HG02759 (cell line): ENCODE measurements around the gene NELFA.

Source experiments
- ATAC-seq: cut with Tn5 transposase; IDR thresholded peaks from one replicate; pipeline ENCODE4 v1.9.1; 2021; ENCODE audit warnings: mild to moderate bottlenecking, moderate library complexity; ENCODE audit not compliant: unreplicated experiment

NELFA gene

GRCh38 chr4:1968686-1969295, 40.0 kb downstream of the NELFA start:
- ATAC-seq = no peak

GRCh38 chr4:1967512-1968149, 41.1 kb downstream of the NELFA start:
- ATAC-seq = no peak

GRCh38 chr4:1964971-1965370, 43.8 kb downstream of the NELFA start:
- no peak for ATAC-seq

- ATAC-seq = no peak
Measured at GRCh38 chr4:1964443-1964842, 44.3 kb downstream of the NELFA start.

GRCh38 chr4:1962980-1963379, 45.8 kb downstream of the NELFA start:
- ATAC-seq = no peak

- no peak for ATAC-seq
Measured at GRCh38 chr4:1961563-1961962, 47.2 kb downstream of the NELFA start.

- no peak for ATAC-seq
Measured at GRCh38 chr4:1961038-1961437, 47.7 kb downstream of the NELFA start.

- no peak for ATAC-seq
Measured at GRCh38 chr4:1960170-1960825, 48.5 kb downstream of the NELFA start.

- no peak for ATAC-seq
Measured at GRCh38 chr4:1959104-1959384, 49.7 kb downstream of the NELFA start.

GRCh38 chr4:1958276-1959103, 50.3 kb downstream of the NELFA start:
- ATAC-seq = no peak

GRCh38 chr4:1956631-1957030, 52.1 kb downstream of the NELFA start:
- ATAC-seq = no peak

- ATAC-seq = no peak
Measured at GRCh38 chr4:1953335-1953734, 55.4 kb downstream of the NELFA start.

GRCh38 chr4:1952719-1953118, 56.1 kb downstream of the NELFA start:
- ATAC-seq = no peak

- ATAC-seq = no peak
Measured at GRCh38 chr4:1952058-1952700, 56.6 kb downstream of the NELFA start.

- ATAC-seq = no peak
Measured at GRCh38 chr4:1950369-1950768, 58.4 kb downstream of the NELFA start.

- no peak for ATAC-seq
Measured at GRCh38 chr4:1948892-1949436, 59.8 kb downstream of the NELFA start.

GRCh38 chr4:1948232-1948631, 60.5 kb downstream of the NELFA start:
- ATAC-seq = no peak

- no peak for ATAC-seq
Measured at GRCh38 chr4:1945912-1946311, 62.9 kb downstream of the NELFA start.

- ATAC-seq = no peak
Measured at GRCh38 chr4:1945124-1945895, 63.5 kb downstream of the NELFA start.

GRCh38 chr4:1943928-1944327, 64.8 kb downstream of the NELFA start:
- no peak for ATAC-seq
